Activated naive CD4-positive, alpha-beta T cell treated with anti-CD3 and anti-CD28 coated beads for 36 hours (primary cell): ENCODE results near the gene AGAP9. TPM values are rescaled to one million over a fixed set of nuclear protein-coding genes. Genes with fewer than 3 reads are reported as not detected.
"Not testable (repeated sequence)": the region's sequence is repeated elsewhere in the genome, so short reads cannot be mapped to it uniquely, and the experiment has no call there.

Source experiments
- CTCF ChIA-PET: fragments of 350-600 bp; sonication (Branson Sonifier 250); formaldehyde crosslinking; loops from one replicate; lab custom pipeline; 2021; ENCODE audit warnings: antibody characterized with exemption; lab: Charles Lee
- DNase-seq: peaks from one replicate; pipeline ENCODE4 v3.0.0-alpha.2; 2020
- H3K27ac Mint-ChIP-seq: one replicate; pipeline ENCODE4 v1.8.0; 2021; ENCODE audit warnings: mild to moderate bottlenecking, mixed read lengths
- H3K27me3 Mint-ChIP-seq: one replicate; pipeline ENCODE4 v1.8.0; 2021; ENCODE audit warnings: low read depth, mixed read lengths
- H3K36me3 Mint-ChIP-seq: one replicate; pipeline ENCODE4 v1.8.0; 2021; ENCODE audit warnings: low read depth, mixed read lengths
- H3K4me1 Mint-ChIP-seq: one replicate; pipeline ENCODE4 v1.8.0; 2021; ENCODE audit warnings: low read depth, mixed read lengths
- H3K4me3 Mint-ChIP-seq: one replicate; pipeline ENCODE4 v1.8.0; 2021; ENCODE audit warnings: mild to moderate bottlenecking, moderate library complexity, mixed read lengths
- H3K9me3 Mint-ChIP-seq: one replicate; pipeline ENCODE4 v1.8.0; 2021; ENCODE audit warnings: mixed read lengths
- intact Hi-C: fragments of 100-400 bp; cut with micrococcal nuclease; formaldehyde crosslinking; loops from one replicate; pipeline ENCODE4 v1.15.1; 2023
- total RNA-seq, 2 experiments: library from RNA; stranded (reverse); gene quantifications; one replicate each; pipeline ENCODE4 v1.2.3, GENCODE V29; 2021

The AGAP9 gene
- total RNA-seq, 2 experiments from 2014 or later = 6.7 to 7.9 TPM

- H3K4me1 Mint-ChIP-seq, H3K27me3 Mint-ChIP-seq, intact Hi-C loops, H3K4me3 Mint-ChIP-seq, H3K36me3 Mint-ChIP-seq, CTCF ChIA-PET, H3K27ac Mint-ChIP-seq, DNase-seq, H3K9me3 Mint-ChIP-seq: not testable (repeated sequence)
Observed at GRCh38 chr10:47482367-47482766, 41.1 kb downstream of the AGAP9 start.

DNA sequence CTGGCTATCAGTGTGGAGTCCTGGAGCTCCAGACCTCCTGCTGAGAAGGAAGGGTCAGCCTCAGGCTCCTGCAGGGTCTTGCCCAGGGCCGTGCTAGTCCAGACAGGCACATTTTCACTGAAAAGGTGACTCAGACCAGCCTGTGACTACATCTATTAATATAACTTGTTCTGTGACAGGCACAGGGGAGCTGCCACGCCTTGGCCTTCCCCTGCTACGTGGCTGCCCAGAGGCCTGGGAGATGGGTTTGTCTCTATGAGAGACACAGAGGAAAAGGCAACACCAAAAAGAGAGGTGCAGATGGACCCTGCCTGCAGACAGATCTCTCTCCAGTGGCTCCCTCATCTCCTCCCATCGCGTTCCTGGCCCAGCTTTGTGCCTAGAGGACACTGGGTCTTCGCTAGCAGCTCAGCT is 41.7 kb downstream of the AGAP9 start:
- H3K27ac Mint-ChIP-seq, H3K4me3 Mint-ChIP-seq, intact Hi-C loops, H3K27me3 Mint-ChIP-seq, H3K9me3 Mint-ChIP-seq, CTCF ChIA-PET, H3K4me1 Mint-ChIP-seq, H3K36me3 Mint-ChIP-seq, DNase-seq: not testable (repeated sequence)

DNA sequence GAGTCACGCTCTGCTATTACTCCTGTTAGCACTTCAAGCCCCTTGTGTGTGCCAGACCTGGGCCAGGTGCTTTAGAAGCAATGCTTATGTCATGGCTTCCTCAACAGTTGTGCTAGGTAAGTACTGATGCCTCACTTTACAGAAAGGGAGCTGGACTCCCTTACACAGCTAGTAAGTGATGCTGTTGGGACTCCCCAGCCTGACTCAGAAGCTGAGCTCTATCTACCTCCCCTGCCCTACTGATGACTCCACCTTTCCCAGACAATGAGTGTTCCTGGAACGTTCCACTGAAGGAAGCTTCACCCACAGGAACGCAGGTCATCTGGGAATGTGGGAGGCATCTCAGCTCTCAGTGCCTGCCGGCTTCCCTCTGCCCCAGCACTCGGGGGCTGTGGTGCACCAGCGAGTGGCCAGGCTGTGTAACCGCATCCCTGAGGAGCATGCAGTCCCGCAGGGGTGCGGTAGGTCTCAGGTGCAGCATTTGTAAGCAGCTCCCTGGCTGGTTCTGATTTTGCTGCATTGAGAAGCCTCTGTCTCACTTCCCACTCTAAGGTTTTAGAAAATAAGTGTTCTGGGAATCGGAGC is 42.2 kb downstream of the AGAP9 start:
- DNase-seq, H3K4me1 Mint-ChIP-seq, H3K4me3 Mint-ChIP-seq, H3K27me3 Mint-ChIP-seq, H3K9me3 Mint-ChIP-seq, intact Hi-C loops, H3K27ac Mint-ChIP-seq, CTCF ChIA-PET, H3K36me3 Mint-ChIP-seq: not testable (repeated sequence)

DNA sequence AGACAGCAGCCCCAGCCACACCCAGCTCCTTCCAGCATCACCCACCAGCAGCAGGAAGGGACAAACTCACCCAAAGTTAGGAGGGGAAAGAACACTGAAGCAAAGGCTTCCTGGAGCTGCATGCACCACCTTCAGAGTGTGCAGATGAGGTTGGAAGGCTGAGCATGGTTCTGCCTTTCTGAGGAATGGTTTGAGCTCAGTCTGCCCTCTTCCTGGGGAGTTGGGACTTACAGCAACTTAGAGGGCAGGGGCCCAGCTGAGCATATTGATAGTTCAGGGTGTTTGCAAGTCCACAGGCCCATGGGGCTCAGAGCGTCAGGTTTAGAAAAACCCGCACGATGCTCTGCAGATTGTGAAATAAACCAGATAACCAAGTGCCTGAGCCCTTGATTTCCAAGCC is 43.3 kb downstream of the AGAP9 start:
- intact Hi-C loops, H3K9me3 Mint-ChIP-seq, H3K27me3 Mint-ChIP-seq, H3K27ac Mint-ChIP-seq, H3K36me3 Mint-ChIP-seq, CTCF ChIA-PET, H3K4me3 Mint-ChIP-seq, H3K4me1 Mint-ChIP-seq, DNase-seq: not testable (repeated sequence)

DNA sequence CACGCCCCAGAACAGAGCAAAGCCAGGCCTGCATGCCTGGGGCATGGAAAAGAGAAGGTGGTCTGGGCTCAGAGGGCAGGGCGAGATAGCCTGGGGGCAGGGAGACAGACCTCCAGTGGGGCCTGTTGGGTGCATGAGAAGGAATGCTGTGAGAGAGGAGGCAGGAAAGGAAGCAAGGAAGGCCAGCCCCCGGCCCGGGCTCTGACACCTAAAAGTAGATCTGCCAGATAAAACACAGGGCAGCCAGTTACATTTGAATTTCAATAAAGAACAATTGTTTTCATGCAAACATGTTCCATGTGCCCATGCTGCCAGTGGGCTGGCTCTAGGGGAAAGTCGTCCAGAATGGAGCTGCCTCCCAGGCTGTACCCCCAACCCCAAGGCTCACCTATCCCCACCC is 45.3 kb downstream of the AGAP9 start:
- H3K36me3 Mint-ChIP-seq, H3K9me3 Mint-ChIP-seq, DNase-seq, H3K4me3 Mint-ChIP-seq, intact Hi-C loops, H3K4me1 Mint-ChIP-seq, H3K27ac Mint-ChIP-seq, H3K27me3 Mint-ChIP-seq, CTCF ChIA-PET: not testable (repeated sequence)

DNA sequence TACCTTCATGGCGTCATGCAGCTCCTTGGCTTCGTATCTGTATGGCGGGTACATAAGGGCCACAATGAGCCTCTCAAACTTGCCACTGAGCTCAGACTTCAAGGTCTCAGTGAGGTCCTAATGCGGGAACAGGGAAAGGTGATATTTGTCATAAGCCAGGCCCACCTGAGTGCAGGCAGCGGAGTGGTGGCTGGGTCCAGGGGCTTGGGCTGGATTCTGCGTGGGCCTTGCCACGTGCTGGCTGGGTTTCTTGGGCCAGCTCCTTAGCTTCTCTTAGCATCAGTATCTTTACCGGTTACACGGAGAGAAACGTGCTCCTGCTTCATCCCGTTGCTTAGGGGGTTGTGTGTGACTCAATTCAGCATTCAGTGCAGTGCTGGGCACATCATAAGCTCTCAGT is 46.4 kb downstream of the AGAP9 start:
- H3K4me3 Mint-ChIP-seq, CTCF ChIA-PET, H3K27me3 Mint-ChIP-seq, H3K36me3 Mint-ChIP-seq, DNase-seq, intact Hi-C loops, H3K9me3 Mint-ChIP-seq, H3K27ac Mint-ChIP-seq, H3K4me1 Mint-ChIP-seq: not testable (repeated sequence)

- H3K27me3 Mint-ChIP-seq, DNase-seq, H3K36me3 Mint-ChIP-seq, CTCF ChIA-PET, intact Hi-C loops, H3K4me1 Mint-ChIP-seq, H3K4me3 Mint-ChIP-seq, H3K9me3 Mint-ChIP-seq, H3K27ac Mint-ChIP-seq: not testable (repeated sequence)
Observed at GRCh38 chr10:47475101-47475500, 48.3 kb downstream of the AGAP9 start.

- H3K27ac Mint-ChIP-seq, intact Hi-C loops, CTCF ChIA-PET, H3K4me1 Mint-ChIP-seq, H3K36me3 Mint-ChIP-seq, DNase-seq, H3K4me3 Mint-ChIP-seq, H3K27me3 Mint-ChIP-seq, H3K9me3 Mint-ChIP-seq: not testable (repeated sequence)
Observed at GRCh38 chr10:47473516-47473915, 49.9 kb downstream of the AGAP9 start.

- H3K9me3 Mint-ChIP-seq, intact Hi-C loops, H3K4me3 Mint-ChIP-seq: not testable (repeated sequence)
Observed at GRCh38 chr10:47472647-47473046, 50.8 kb downstream of the AGAP9 start.

DNA sequence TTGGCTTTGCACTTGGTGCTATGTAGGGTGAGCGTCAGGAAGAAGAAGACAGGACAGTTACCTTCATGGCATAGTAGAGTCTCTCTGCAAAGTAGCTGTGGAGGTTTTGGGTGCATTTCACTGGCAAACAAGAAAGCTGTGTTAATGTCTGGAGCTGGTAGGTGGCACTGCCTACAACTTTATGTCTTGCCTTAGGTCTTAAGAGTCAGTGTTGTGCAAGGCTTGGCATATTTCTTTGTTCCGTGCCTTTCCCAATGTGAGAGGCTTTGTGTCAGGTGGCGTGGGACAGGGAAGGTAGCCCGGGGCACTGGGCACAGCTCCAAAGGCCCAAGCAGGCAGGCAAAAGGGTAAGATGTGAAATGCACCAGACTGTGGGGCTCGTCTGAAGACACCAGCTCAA is 51.4 kb downstream of the AGAP9 start:
- H3K27me3 Mint-ChIP-seq, H3K36me3 Mint-ChIP-seq, intact Hi-C loops, H3K27ac Mint-ChIP-seq, H3K4me1 Mint-ChIP-seq, CTCF ChIA-PET, H3K9me3 Mint-ChIP-seq, DNase-seq, H3K4me3 Mint-ChIP-seq: not testable (repeated sequence)

More at GRCh38 chr10:47472647-47473046, 50.8 kb downstream of the AGAP9 start:
- H3K4me1 Mint-ChIP-seq, H3K36me3 Mint-ChIP-seq, CTCF ChIA-PET, DNase-seq, H3K27ac Mint-ChIP-seq, H3K27me3 Mint-ChIP-seq: not testable (repeated sequence)

DNA sequence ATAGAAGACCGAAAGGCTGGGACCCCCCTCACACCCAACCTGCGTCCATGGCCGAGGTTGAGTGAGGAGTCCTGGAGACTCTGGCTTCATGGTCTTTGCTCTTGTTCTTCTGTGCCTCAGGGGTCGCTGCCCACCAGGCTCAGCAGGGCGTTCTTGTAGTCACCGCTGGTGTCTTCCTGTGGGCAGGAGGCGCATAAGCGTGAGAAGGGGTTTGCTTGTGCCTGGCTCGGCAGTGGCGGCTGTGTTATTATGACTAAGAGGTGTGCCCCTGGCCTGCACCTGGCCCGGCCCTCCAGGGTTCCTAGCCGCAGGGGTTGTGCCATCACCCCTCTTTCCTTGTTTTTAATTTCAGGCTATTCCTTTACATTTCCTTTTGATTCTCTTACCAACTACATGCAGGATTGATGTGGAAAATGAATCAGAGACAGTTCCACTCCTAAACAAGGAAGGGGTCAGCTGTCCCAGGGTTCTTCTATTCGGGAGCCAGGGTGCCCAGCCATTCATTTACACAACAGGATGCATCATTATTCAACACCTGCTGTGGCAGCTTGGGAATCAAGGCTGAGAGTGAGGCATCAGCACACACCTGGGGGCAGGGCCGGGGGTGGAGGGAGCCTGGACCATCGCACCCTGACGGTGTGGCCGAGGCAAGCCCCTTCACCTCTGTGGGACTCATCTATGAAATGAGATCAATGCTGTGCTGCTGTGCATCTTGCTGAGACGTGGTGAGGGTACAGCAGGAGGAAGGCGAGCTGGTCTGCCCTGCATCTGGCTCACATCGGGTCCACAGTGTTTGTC is 54.5 kb downstream of the AGAP9 start:
- intact Hi-C loops, H3K9me3 Mint-ChIP-seq, H3K27me3 Mint-ChIP-seq, DNase-seq, H3K27ac Mint-ChIP-seq, H3K4me3 Mint-ChIP-seq, H3K4me1 Mint-ChIP-seq, H3K36me3 Mint-ChIP-seq, CTCF ChIA-PET: not testable (repeated sequence)

GRCh38 chr10:47467957-47468356 is 55.5 kb downstream of the AGAP9 start:
- H3K4me1 Mint-ChIP-seq, CTCF ChIA-PET, H3K4me3 Mint-ChIP-seq, H3K36me3 Mint-ChIP-seq, H3K9me3 Mint-ChIP-seq, H3K27me3 Mint-ChIP-seq, H3K27ac Mint-ChIP-seq, DNase-seq, intact Hi-C loops: not testable (repeated sequence)

DNA sequence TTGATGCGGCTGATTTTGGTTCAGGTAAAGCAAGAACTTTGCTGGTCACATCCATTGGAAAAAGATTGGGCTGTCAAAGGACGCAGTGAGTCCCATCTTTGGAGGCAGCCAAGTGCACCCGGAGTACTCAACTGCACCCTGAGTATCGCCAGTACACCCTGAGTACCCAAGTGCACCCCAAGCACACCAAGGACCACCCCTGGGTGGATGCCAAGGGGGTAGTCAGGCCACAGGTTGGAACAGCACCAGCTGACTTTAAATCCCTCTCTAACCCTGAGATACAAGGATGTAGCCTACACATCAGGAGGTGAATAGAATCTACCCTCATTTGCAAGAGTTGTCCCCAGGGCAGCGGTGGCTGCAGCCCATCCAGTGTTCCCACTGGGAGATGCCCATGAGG is 56.0 kb downstream of the AGAP9 start:
- intact Hi-C loops, CTCF ChIA-PET, H3K27me3 Mint-ChIP-seq, H3K4me1 Mint-ChIP-seq, H3K4me3 Mint-ChIP-seq, H3K36me3 Mint-ChIP-seq, H3K27ac Mint-ChIP-seq, DNase-seq, H3K9me3 Mint-ChIP-seq: not testable (repeated sequence)
